ENCODE results near the gene MDH1. TPM values are rescaled to one million over a fixed set of nuclear protein-coding genes. Genes with fewer than 3 reads are reported as not detected.
"Not testable (repeated sequence)": the region's sequence is repeated elsewhere in the genome, so short reads cannot be mapped to it uniquely, and the experiment has no call there.

The MDH1 gene
- total and polyA plus RNA-seq, 5 donors, result 965 to 1,828 (median 1,087) TPM

DNA sequence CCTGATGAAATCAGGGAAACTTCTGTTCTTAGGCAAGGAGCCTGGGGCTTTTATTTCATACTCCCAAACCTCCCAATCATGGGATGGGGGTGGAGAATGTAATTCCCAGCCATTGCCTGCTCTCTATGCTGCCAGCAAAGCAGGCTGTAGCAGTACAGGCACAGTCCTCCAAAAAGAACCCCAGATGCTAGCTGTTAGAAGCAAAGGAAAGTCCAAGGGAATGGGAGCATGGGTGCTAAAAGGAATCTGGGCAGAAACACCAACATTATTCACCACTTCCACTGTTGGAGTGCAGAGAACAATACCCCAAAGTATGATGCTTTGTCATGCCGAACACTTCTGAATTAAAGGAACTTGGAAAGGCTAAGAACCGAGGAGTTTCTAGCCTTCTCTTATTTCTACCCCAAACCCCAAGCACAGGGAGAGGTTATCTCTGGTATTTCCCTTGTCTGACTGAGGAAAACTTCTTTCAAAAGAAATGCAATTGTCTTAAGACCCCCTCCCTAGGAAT lies 24.7 kb downstream of the MDH1 start:
- 53% methylated on average over 2 of the region's 2 CpGs for WGBS

DNA sequence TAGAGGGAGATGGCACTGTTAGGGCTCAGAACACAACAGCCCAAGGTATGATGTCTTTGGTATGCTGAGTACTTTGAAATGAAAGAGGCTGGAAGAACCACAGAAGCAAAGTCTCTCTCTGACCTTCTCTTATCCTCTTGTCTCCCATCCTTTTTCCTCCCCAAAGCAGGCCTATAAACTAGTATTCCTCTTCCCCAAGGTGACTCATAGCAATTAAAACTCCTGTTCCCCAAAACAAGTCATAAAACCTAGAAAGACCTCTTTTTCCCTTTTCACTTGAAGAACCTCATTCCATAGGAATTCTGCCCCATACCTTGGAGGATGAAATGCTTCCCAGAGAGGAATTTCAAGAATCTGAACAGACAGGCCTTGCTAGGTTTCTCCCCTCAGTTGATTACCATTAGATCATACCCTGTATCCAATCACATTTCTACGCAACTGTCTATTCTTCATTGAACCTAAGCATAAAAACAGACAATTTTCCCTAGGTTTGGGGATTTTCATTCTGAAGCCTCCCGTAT lies 25.7 kb downstream of the MDH1 start:
- ATAC-seq (no peak), DNase-seq (no peak)
- intact Hi-C loops (cut with DNase I), result no loop called here
- no peaks in the 10 kb centered on the region for H3K9me3 ChIP-seq (ENCODE audit: control insufficient read depth, low read length)
- no peaks in the 10 kb centered on the region for H3K27me3 ChIP-seq (ENCODE audit: control insufficient read depth, insufficient read depth)
- H3K4me1 ChIP-seq (ENCODE audit: control insufficient read depth, insufficient read depth, low read length), result no peaks in the 10 kb centered on the region
- 82% methylated on average over 2 of the region's 2 CpGs for WGBS
- no peak overlapping the region for H3K27ac ChIP-seq (ENCODE audit: low read length)
- no peak overlapping the region for H3K4me3 ChIP-seq (ENCODE audit: low read length)

More for the DNA sequence above, 24.7 kb downstream of the MDH1 start:
- H3K4me3 ChIP-seq (ENCODE audit: low read length), result no peak overlapping the region
- no peak overlapping the region for H3K27ac ChIP-seq (ENCODE audit: low read length)
- ATAC-seq (no peak), DNase-seq (no peak)
- H3K4me1 ChIP-seq (ENCODE audit: control insufficient read depth, insufficient read depth, low read length), result no peaks in the 10 kb centered on the region
- no peaks in the 10 kb centered on the region for H3K27me3 ChIP-seq (ENCODE audit: control insufficient read depth, insufficient read depth)
- intact Hi-C loops (cut with DNase I), result no loop called here
- no peaks in the 10 kb centered on the region for H3K9me3 ChIP-seq (ENCODE audit: control insufficient read depth, low read length)

DNA sequence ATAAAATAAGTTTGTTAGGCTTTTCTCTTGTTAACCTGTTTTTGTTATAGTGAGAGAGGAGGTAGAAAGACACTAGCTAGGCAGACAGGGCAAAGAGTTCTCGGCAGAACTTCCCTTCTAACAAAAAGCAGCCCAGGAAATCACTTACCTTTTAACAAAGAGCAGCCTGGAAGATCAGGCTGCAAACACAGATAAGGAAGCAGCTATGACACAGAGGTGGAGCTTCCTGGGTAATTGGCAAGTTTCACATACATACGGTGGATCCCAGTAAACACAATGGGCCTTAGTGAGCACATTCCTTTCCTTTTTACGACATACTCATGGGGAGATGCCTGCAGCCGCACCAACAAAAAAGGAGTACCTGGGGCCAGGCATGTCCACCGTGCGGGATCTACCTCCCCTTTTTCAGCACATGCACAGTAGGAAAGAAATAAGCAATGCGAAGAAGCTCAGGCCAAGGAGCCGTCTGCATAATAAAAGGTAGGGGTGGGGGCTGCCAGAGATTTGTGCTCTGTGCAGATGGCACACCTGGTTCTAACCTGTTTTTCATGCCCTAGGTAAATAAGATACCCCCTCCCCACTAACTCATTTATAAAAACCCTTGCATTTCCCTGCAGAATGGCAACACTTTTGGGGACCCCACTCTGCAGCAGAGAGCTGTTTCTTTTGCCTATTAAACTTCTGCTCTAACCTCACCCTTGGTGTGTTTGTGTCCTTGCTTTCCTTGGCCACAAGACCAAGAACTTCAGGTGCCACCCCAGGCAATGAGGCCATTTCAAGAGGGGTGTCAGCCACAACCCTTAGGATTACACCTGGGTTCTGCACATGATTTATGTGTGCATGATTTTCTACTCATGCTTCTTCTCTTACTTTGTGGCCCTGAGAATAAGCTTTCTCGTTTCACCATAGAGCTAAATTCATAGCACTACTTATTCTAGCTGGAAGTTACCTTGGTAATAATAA lies 26.5 kb downstream of the MDH1 start:
- no peaks in the 10 kb centered on the region for H3K27me3 ChIP-seq (ENCODE audit: control insufficient read depth, insufficient read depth)
- ATAC-seq (no peak), DNase-seq (no peak)
- H3K9me3 ChIP-seq (ENCODE audit: control insufficient read depth, low read length), result no peaks in the 10 kb centered on the region
- no peaks in the 10 kb centered on the region for H3K4me1 ChIP-seq (ENCODE audit: control insufficient read depth, insufficient read depth, low read length)
- no peak overlapping the region for H3K4me3 ChIP-seq (ENCODE audit: low read length)
- no peak overlapping the region for H3K27ac ChIP-seq (ENCODE audit: low read length)
- intact Hi-C loops (cut with DNase I), result no loop called here
- 57% methylated on average over 9 of the region's 9 CpGs for WGBS

DNA sequence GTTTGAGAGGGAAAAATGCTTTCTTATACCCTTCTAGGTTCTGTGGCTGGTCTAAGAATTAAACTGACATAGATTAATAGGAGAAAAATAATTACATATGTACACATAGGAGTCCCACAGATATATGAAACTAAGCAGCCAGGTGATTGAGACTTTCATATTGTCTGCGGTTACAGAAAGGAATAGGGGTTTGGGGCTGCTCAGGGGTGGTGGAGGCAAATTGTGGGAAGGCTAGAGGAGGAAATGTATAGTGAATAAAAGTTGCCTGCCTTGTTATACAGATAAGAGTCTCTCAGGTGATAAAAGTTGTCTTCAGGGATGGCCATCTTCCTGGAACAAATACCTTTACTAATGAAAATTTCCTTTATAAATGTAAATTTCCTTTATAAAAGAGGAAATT lies 28.6 kb downstream of the MDH1 start:
- H3K27me3 ChIP-seq (ENCODE audit: control insufficient read depth, insufficient read depth), result no peaks in the 10 kb centered on the region
- H3K4me3 ChIP-seq (ENCODE audit: low read length), result no peak overlapping the region
- DNase-seq (no peak), ATAC-seq (no peak)
- no peaks in the 10 kb centered on the region for H3K9me3 ChIP-seq (ENCODE audit: control insufficient read depth, low read length)
- WGBS, result 66% methylated on average over 1 of the region's 1 CpG
- no peaks in the 10 kb centered on the region for H3K4me1 ChIP-seq (ENCODE audit: control insufficient read depth, insufficient read depth, low read length)
- H3K27ac ChIP-seq (ENCODE audit: low read length), result no peak overlapping the region
- intact Hi-C loops (cut with DNase I), result no loop called here

DNA sequence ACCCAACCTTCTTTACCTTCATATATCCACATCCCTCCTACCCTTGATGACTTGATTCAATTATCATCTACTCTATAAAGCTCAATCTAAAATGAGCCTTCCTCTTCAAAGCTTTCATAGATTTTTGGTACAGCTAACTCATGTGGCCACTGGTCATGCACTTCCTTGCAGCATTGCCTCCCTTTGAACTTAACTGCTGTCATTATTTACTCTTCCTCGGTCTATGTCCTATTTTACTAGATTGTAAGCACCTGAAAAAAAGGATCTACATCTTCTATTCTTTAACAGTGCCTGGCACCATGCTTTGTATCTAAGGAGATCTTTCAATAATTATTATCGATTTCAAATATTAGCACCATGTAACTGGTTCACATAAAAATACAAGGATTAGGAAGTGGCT lies 30.6 kb downstream of the MDH1 start:
- 95% methylated on average over 2 of the region's 2 CpGs for WGBS
- Histone ChIP-seq H3K27me3 (ENCODE audit: control insufficient read depth, insufficient read depth) (no peaks in the 10 kb centered on the region), H3K9me3 (ENCODE audit: control insufficient read depth, low read length) (no peaks in the 10 kb centered on the region), H3K4me3 (ENCODE audit: low read length) (no peak overlapping the region), H3K27ac (ENCODE audit: low read length) (no peak overlapping the region), H3K4me1 (ENCODE audit: control insufficient read depth, insufficient read depth, low read length) (no peaks in the 10 kb centered on the region)
- ATAC-seq (no peak), DNase-seq (no peak)
- intact Hi-C loops (cut with DNase I), result no loop called here

DNA sequence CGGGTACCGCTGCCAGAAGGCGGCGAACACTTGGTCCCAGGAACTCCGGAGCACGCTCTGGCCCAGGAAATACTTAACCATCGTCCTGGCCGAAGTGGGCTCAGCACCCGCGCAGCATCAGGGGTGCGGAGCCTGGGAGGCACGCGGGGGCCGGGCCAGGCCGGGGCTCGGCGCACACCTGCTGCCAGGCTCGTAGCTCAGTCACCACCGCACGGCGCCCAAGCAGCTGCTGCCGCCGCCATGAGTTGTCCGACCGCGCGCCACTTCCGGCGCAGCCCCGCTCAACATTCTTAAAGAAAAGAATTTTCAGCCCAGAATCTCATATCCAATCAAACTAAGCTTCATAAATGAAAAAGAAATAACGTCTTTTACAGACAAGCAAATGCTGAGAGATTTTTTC lies 34.0 kb downstream of the MDH1 start:
- no peak for DNase-seq
- Histone ChIP-seq H3K27ac (ENCODE audit: low read length) (no peak overlapping the region), H3K4me1 (ENCODE audit: control insufficient read depth, insufficient read depth, low read length) (no peaks in the 10 kb centered on the region), H3K9me3 (ENCODE audit: control insufficient read depth, low read length) (no peaks in the 10 kb centered on the region), H3K4me3 (ENCODE audit: low read length) (no peak overlapping the region), H3K27me3 (ENCODE audit: control insufficient read depth, insufficient read depth) (no peaks in the 10 kb centered on the region)
- no peak for ATAC-seq
- intact Hi-C loops (cut with DNase I), result no loop called here
- WGBS, result 96% methylated on average over 31 of the region's 31 CpGs

DNA sequence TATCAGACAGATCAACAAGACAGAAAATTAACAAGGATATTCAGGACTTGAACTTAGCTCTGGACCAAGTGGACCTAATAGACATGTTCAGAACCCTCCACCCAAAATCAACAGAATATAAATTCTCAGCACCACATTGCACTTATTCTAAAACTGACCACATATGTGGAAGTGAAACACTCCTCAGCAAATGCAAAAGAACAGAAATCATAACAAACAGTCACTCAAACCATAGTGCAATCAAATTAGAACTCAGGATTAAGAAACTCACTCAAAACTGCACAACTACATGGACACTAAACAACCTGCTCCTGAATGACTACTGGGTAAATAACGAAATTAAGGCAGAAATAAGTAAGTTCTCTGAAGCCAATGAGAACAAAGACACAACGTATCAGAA lies 35.0 kb downstream of the MDH1 start:
- 79% methylated on average over 2 of the region's 2 CpGs for WGBS
- H3K4me1 ChIP-seq (ENCODE audit: control insufficient read depth, insufficient read depth, low read length); H3K27me3 ChIP-seq (ENCODE audit: control insufficient read depth, insufficient read depth); ATAC-seq; DNase-seq; H3K27ac ChIP-seq (ENCODE audit: low read length); intact Hi-C loops (cut with DNase I); H3K4me3 ChIP-seq (ENCODE audit: low read length); H3K9me3 ChIP-seq (ENCODE audit: control insufficient read depth, low read length): not testable (repeated sequence)

DNA sequence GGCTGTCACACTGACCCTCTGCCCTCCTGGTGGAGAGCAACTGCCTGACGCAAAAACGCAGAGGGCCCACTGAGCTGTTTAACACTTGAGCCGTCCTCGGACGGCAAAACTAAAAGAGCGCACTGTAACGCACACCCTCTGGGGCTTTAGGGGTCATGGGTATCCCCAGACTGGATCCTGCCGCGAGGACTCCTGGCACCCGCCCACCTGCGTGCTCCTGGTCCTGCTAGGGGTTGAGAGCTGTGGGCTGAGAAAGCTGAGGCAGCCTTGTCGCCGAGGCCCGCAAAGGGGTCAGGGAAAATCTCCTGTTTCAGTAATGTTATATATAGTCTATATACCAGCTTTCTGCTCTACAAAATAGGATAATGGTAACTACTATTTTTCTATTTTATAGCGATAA lies 39.1 kb downstream of the MDH1 start:
- Histone ChIP-seq H3K4me3 (ENCODE audit: low read length) (no peak overlapping the region), H3K27me3 (ENCODE audit: control insufficient read depth, insufficient read depth) (no peaks in the 10 kb centered on the region), H3K4me1 (ENCODE audit: control insufficient read depth, insufficient read depth, low read length) (no peaks in the 10 kb centered on the region), H3K27ac (ENCODE audit: low read length) (no peak overlapping the region), H3K9me3 (ENCODE audit: control insufficient read depth, low read length) (no peaks in the 10 kb centered on the region)
- intact Hi-C loops (cut with DNase I), result no loop called here
- ATAC-seq (no peak), DNase-seq (no peak)
- WGBS, result 95% methylated on average over 15 of the region's 15 CpGs

DNA sequence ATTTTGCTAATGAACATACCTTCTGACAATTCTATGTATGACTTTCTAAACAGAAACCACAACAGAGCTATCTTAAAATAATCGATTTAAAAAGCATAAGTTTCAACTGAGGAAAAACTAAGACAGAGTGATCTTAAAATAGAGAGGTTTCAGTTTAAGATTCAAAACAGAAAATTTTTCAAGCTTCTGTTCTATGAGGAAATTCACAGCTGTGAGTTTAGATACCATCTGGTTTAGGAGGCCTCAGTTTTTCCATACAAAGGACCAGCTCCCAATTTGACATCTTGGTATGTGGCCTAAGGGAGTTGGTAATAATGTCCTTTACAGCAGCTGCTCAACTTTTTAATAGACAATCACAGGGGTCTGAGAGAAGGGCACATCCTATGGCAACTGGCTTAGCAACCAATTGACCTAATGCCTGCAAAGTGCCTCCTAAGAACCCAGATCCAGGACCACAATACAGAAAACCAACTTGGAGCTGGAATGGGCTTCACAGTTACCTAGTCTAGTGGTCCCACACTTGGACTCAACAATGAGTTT lies 39.7 kb downstream of the MDH1 start:
- intact Hi-C loops (cut with DNase I), result no loop called here
- ATAC-seq (no peak), DNase-seq (no peak)
- 93% methylated on average over 1 of the region's 1 CpG for WGBS
- H3K27ac ChIP-seq (ENCODE audit: low read length), result no peak overlapping the region
- H3K4me3 ChIP-seq (ENCODE audit: low read length), result no peak overlapping the region
- no peaks in the 10 kb centered on the region for H3K9me3 ChIP-seq (ENCODE audit: control insufficient read depth, low read length)
- no peaks in the 10 kb centered on the region for H3K27me3 ChIP-seq (ENCODE audit: control insufficient read depth, insufficient read depth)
- no peaks in the 10 kb centered on the region for H3K4me1 ChIP-seq (ENCODE audit: control insufficient read depth, insufficient read depth, low read length)

DNA sequence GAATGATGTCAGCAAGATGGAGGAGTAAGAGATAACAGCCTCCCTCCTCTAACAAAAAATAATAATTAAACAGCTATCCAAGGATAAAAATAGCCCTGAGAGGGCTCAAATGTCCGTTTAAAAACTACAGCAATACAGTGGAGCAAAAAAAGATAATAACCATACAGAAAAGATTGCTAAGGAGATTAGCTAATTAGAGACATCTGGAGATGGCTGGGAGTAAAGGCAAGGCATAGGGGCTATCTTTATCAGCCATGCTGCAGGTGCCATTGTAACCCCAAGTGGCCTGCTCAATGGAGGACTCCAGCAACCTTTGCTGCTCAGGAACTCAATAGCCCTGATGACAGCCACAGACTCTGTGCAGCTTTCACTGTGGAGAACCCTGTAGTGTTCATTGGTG lies 42.7 kb downstream of the MDH1 start:
- Histone ChIP-seq H3K9me3 (ENCODE audit: control insufficient read depth, low read length) (no peaks in the 10 kb centered on the region), H3K4me3 (ENCODE audit: low read length) (no peak overlapping the region), H3K4me1 (ENCODE audit: control insufficient read depth, insufficient read depth, low read length) (no peaks in the 10 kb centered on the region), H3K27me3 (ENCODE audit: control insufficient read depth, insufficient read depth) (no peaks in the 10 kb centered on the region), H3K27ac (ENCODE audit: low read length) (no peak overlapping the region)
- DNase-seq (no peak), ATAC-seq (no peak)
- intact Hi-C loops (cut with DNase I), result no loop called here
- WGBS, result 35% methylated on average over 1 of the region's 1 CpG

DNA sequence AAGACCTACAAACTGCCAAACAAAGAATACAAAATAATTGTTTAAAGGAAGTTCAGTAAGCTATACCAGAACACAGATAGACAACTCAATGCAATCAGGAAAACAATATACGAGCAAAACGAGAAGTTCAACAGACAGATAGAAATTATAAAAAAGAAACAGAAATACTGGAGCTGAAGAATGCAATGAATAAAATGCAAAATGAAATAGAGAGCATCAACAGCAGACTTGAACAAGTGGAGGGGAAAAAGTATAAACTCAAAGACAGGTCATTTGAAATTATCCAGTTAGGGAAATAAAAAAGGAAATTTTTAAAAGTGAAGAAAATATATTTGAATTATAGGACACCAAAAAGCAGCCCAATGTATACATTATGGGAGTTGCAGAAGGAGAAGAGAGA lies 43.6 kb downstream of the MDH1 start:
- intact Hi-C loops (cut with DNase I), result no loop called here
- Histone ChIP-seq H3K4me3 (ENCODE audit: low read length) (no peak overlapping the region), H3K9me3 (ENCODE audit: control insufficient read depth, low read length) (no peaks in the 10 kb centered on the region), H3K27me3 (ENCODE audit: control insufficient read depth, insufficient read depth) (no peaks in the 10 kb centered on the region), H3K4me1 (ENCODE audit: control insufficient read depth, insufficient read depth, low read length) (no peaks in the 10 kb centered on the region), H3K27ac (ENCODE audit: low read length) (no peak overlapping the region)
- DNase-seq (no peak), ATAC-seq (no peak)
- WGBS, result 89% methylated on average over 2 of the region's 2 CpGs

Data from right cardiac atrium (tissue), 5 donors.